ENCODE results near the gene GAS7. TPM values are rescaled to one million over a fixed set of nuclear protein-coding genes. Genes with fewer than 3 reads are reported as not detected.

GAS7 gene
- total RNA-seq, 1 experiment from 2014 or later: 6.0 TPM

GRCh38 chr17:9878786-9879525 is 319.4 kb downstream of the GAS7 start:
- Histone ChIP-seq H4K20me1 (ENCODE audit: control insufficient read depth, insufficient read depth, insufficient read length) (no peaks in the 10 kb centered on the region), H2BK120ac (ENCODE audit: low read depth, low read length, poor library complexity, severe bottlenecking) (no peak overlapping the region), H3K27me3 (ENCODE audit: insufficient read depth, low read length) (no peaks in the 10 kb centered on the region), H3K27ac (ENCODE audit: insufficient read length, low read depth, low read length) (no peak overlapping the region), H3K79me1 (ENCODE audit: insufficient read depth, low read depth, low read length, poor library complexity, severe bottlenecking) (no peaks in the 10 kb centered on the region), H3K79me2 (ENCODE audit: insufficient read depth, low read length) (no peaks in the 10 kb centered on the region), H2BK20ac (ENCODE audit: low read depth, low read length, poor library complexity, severe bottlenecking) (no peak overlapping the region), H4K91ac (ENCODE audit: insufficient read length, low read depth, low read length) (no peak overlapping the region), H2BK15ac (ENCODE audit: low read depth, low read length) (no peak overlapping the region), H3K4me2 (ENCODE audit: insufficient read depth, insufficient read length, low read length) (no peak overlapping the region), H2BK12ac (ENCODE audit: insufficient read length, low read depth, low read length) (no peak overlapping the region), H3T11ph (ENCODE audit: low read length) (no peak overlapping the region), H2AFZ (ENCODE audit: low read length) (no peak overlapping the region), H3K9ac (ENCODE audit: extremely low read depth, insufficient read length, low read length) (no peak overlapping the region), H3K4ac (ENCODE audit: low read depth, low read length) (no peak overlapping the region), H2BK5ac (ENCODE audit: insufficient read length, low read length) (no peak overlapping the region), H2AK5ac (ENCODE audit: insufficient read length, low read length) (no peak overlapping the region), H3K9me3 (ENCODE audit: control insufficient read depth, low read depth, low read length) (no peaks in the 10 kb centered on the region), H4K5ac (ENCODE audit: insufficient read length, low read depth, low read length) (no peak overlapping the region), H4K8ac (replicated peaks; ENCODE audit: insufficient read length, low read depth, low read length) (no peak overlapping the region), H3K4me1 (ENCODE audit: insufficient read depth, low read length) (no peaks in the 10 kb centered on the region), H3K56ac (ENCODE audit: insufficient read length, low read depth, low read length) (no peak overlapping the region), H3K23ac (ENCODE audit: insufficient read length, low read depth, low read length) (no peak overlapping the region), H3K14ac (ENCODE audit: insufficient read depth, low read length) (no peak overlapping the region), H3K23me2 (ENCODE audit: insufficient read length, low read depth, low read length, poor library complexity, severe bottlenecking) (no peaks in the 10 kb centered on the region), H3K18ac (ENCODE audit: insufficient read length, low read depth, low read length) (no peak overlapping the region)
- no peak for TF ChIP-seq CTCF (conservative IDR thresholded peaks at IDR 0.05)
- peaks cover 11 to 13% of the 10 kb centered on the region in 2 experiments for H3K4me1 Mint-ChIP-seq
- no peak for DNase-seq
- no peaks in the 10 kb centered on the region; the same call in 1 of the 2 replicates for H3K27me3 Mint-ChIP-seq (ENCODE audit: low read depth)
- no CpG with 5 or more reads among the region's 8 CpGs for WGBS (ENCODE audit: extremely low coverage, insufficient read length, low lambda C conversion rate)
- H3K4me3 Mint-ChIP-seq: no peak overlapping the region
- H3K27ac Mint-ChIP-seq: no peak overlapping the region
- peaks cover 0 to 7% (median 7%) of the 10 kb centered on the region in 3 experiments; a peak in 2 of 7 replicates for H3K36me3 Mint-ChIP-seq (ENCODE audit: insufficient read depth in 1 of 3, low read depth in 3 of 3)
- peaks cover 22 to 24% of the 10 kb centered on the region in 2 experiments for H3K9me3 Mint-ChIP-seq
